GM19193 (cell line): ENCODE measurements around the gene NUP43.

Source experiments
- POLR2A ChIP-seq: IDR thresholded peaks from 4 replicates; pipeline ENCODE4 v1.6.1; 2011; ENCODE audit not compliant: insufficient read depth, insufficient read length; ENCODE audit errors: extremely low read depth

NUP43 gene, protein sequence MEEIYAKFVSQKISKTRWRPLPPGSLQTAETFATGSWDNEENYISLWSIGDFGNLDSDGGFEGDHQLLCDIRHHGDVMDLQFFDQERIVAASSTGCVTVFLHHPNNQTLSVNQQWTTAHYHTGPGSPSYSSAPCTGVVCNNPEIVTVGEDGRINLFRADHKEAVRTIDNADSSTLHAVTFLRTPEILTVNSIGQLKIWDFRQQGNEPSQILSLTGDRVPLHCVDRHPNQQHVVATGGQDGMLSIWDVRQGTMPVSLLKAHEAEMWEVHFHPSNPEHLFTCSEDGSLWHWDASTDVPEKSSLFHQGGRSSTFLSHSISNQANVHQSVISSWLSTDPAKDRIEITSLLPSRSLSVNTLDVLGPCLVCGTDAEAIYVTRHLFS

GRCh38 chr6:149746147-149746946, at the start of gene NUP43:
Gene NUP43 (minus strand): TSS chr6:149746529. CDS start chr6:149746495, 34 bp downstream.
- peak; percentile 72 for TF ChIP-seq POLR2A

- TF ChIP-seq POLR2A: no peak
These were observed 37.2 kb upstream of the NUP43 start for GRCh38 chr6:149783551-149783950.

DNA sequence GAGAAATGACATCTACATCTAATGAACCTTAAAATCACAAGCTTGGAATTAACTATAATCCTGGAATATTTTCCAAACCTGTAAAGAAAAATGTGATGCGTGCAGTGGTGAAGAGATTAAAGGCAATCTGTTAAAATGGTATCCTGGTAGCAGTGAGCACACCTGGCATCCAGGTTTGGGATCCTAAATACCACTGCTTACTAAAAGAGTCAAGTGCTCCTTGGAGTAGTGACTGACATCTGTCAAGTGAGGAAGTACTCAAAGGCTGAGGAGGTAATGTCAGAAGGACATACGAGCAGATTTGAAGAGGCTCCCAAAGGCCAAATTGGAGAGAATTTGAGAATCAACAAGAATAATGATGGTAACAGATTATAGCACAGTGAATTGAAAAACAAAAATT, 36.0 kb upstream of the NUP43 start:
- TF ChIP-seq POLR2A: no peak

DNA sequence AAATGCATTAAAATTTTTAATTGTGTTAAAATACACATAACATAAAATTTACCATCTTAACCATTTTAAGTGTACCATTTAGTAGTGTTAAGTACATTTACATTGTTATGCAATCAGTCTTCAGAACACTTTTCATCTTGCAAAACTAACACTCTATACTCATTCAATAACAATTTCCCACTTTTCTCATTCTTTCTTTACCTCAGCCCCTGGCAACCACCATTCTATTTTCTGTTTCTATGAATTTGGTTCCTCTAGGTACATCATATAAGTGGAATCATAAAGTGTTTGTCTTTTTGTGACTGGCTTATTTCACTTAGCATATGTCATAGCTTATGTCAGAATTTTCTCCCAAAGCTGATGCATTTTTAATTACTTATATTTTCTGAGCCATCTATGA, 35.4 kb upstream of the NUP43 start:
- no peak for TF ChIP-seq POLR2A

- TF ChIP-seq POLR2A: no peak
These were observed 33.3 kb upstream of the NUP43 start for GRCh38 chr6:149779644-149779963.

DNA sequence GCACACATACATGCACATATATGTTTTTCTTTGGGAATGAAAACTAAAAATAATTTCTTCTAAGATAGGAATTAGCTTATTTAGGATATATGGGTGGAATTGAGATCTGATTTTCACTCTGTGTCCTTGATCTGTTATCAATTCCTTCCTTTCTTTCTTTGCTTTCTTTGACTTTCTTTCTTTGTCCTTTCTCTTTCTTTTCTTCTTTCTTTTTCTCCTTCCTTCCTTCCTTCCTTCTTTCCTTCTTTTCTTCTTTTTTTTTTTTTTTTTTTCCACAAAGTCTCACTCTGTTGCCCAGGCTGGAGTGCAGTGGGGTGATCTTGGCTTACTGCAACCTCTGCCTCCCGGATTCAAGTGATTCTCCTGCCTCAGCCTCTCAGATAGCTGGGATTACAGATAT, 31.3 kb upstream of the NUP43 start:
- no peak for TF ChIP-seq POLR2A

- TF ChIP-seq POLR2A: no peak
These were observed 25.6 kb upstream of the NUP43 start for GRCh38 chr6:149771925-149772324.

DNA sequence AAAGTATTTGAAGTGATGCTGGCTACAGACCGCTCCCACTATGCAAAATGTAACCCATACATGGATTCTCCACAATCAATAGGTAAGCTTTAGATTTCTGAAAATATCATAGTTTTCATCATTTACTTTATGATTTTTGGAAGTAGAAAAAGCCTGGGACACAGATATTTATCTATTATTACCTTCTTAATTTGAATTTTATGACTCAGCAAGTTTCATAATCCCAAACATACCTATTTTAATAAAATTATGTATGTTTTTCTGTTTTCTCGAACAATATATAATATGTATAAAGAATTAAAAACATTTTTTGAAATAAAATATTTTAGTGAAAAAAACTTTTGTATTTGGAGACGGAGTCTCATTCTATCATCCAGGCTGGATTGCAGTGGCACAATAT, 24.9 kb upstream of the NUP43 start:
- no peak for TF ChIP-seq POLR2A

- TF ChIP-seq POLR2A: no peak
These were observed 23.3 kb upstream of the NUP43 start for GRCh38 chr6:149769676-149770075.

GRCh38 chr6:149766156-149766769, 19.9 kb upstream of the NUP43 start:
- TF ChIP-seq POLR2A: no peak

GRCh38 chr6:149763866-149764265, 17.5 kb upstream of the NUP43 start:
- no peak for TF ChIP-seq POLR2A

- no peak for TF ChIP-seq POLR2A
These were observed 15.1 kb upstream of the NUP43 start for GRCh38 chr6:149761438-149761837.

DNA sequence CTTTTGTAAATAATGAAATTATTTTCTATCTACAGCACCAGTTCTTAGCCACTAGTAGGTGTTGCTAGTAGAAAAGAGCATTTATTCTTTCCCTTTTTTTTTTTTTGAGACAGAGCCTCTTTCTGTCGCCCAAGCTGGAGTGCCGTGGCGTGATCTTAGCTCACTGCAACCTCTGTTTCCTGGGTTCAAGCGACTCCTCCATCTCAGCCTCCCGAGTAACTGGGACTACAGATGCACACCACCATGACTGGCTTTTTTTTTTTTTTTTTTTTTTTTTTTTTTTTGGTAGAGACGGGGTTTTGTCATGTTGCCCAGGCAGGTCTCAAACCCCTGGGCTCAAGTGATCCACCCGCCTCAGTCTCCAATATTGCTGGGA, 9.9 kb upstream of the NUP43 start:
- TF ChIP-seq POLR2A: no peak

- no peak for TF ChIP-seq POLR2A
These were observed 9.3 kb upstream of the NUP43 start for GRCh38 chr6:149755300-149756260.

DNA sequence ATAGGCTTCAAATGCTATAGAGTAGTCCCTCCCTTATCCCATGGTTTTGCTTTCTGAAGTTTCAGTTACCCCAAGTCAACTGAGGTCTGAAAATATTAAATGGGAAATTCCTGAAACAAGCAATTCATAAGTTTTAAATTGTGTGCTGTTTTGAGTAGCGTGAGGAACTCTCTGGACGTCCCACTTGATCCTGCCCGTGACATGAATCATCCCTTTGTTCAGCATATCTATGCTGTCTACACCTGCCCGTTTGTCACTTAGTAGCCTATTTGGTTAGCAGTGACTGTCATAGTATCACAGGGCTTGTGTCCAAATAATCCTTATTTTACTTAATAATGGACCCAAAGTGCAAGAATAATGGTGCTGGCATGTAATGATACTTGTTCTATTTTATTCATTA, 8.2 kb upstream of the NUP43 start:
- TF ChIP-seq POLR2A: no peak
